IMR-90 (cell line): ENCODE measurements around the gene MUC5B. TPM values are rescaled to one million over a fixed set of nuclear protein-coding genes. Genes with fewer than 3 reads are reported as not detected.

Source experiments
- ATAC-seq: fragments of 200-7000 bp; cut with Tn5 transposase; 2 replicates; pipeline ENCODE4 v1.9.1; 2020; ENCODE audit warnings: low read depth, mild to moderate bottlenecking, moderate library complexity
- BruUV-seq: library from RNA; stranded (reverse); fragments of 400-500 nt; replicated peaks from 2 replicates; lab custom pipeline; 2021; lab: Mats Ljungman, UMichigan
- CTCF ChIA-PET: fragments of 300-600 bp; formaldehyde crosslinking; extraction: SDS; loops from one replicate; lab custom pipeline; 2021; ENCODE audit warnings: antibody characterized with exemption; lab: Yijun Ruan, JAX
- POLR2A ChIA-PET: fragments of 300-600 bp; sonication (Branson Sonifier 250); formaldehyde crosslinking; loops from one replicate; lab custom pipeline; 2022; ENCODE audit warnings: antibody characterized with exemption; ENCODE audit not compliant: unreplicated experiment; lab: Charles Lee
- DNase-seq: peaks from one replicate; pipeline ENCODE4 v3.0.0; 2013
- H2AFZ ChIP-seq: replicated peaks from 2 replicates; pipeline ENCODE3; 2013; ENCODE audit warnings: low read length, mild to moderate bottlenecking; ENCODE audit not compliant: poor library complexity
- H2AK5ac ChIP-seq: 2 replicates; pipeline ENCODE4 v1.6.1; 2013; ENCODE audit warnings: low read depth, low read length, inconsistent platforms
- H2AK9ac ChIP-seq: replicated peaks from 2 replicates; pipeline ENCODE3; 2013; ENCODE audit warnings: mild to moderate bottlenecking, low read depth, low read length, moderate library complexity; ENCODE audit not compliant: poor library complexity
- H2BK120ac ChIP-seq: 2 replicates; pipeline ENCODE4 v1.6.1; 2013; ENCODE audit warnings: low read depth, low read length, inconsistent platforms
- H2BK15ac ChIP-seq: 3 replicates; pipeline ENCODE4 v1.6.1; 2013; ENCODE audit warnings: low read depth, low read length, inconsistent platforms
- H2BK20ac ChIP-seq: 2 replicates; pipeline ENCODE4 v1.6.1; 2013; ENCODE audit warnings: low read depth, mild to moderate bottlenecking, inconsistent platforms, low read length, moderate library complexity
- H2BK5ac ChIP-seq: 2 replicates; pipeline ENCODE4 v1.6.1; 2013; ENCODE audit warnings: mild to moderate bottlenecking, low read depth, low read length, inconsistent platforms; ENCODE audit not compliant: poor library complexity, severe bottlenecking
- H3K14ac ChIP-seq: replicated peaks from 2 replicates; pipeline ENCODE4 v1.6.1; 2013; ENCODE audit warnings: low read depth, low read length, inconsistent platforms
- H3K18ac ChIP-seq: 2 replicates; pipeline ENCODE4 v1.6.1; 2013; ENCODE audit warnings: low read depth, low read length, control low read depth
- H3K23ac ChIP-seq: 2 replicates; pipeline ENCODE4 v1.6.1; 2013; ENCODE audit warnings: low read depth, low read length, inconsistent platforms
- H3K27ac ChIP-seq: 2 replicates; pipeline ENCODE4 v1.5.1; 2013; ENCODE audit warnings: mild to moderate bottlenecking, control low read depth, low read length; ENCODE audit not compliant: insufficient read depth
- H3K27me3 ChIP-seq: 2 replicates; pipeline ENCODE4 v1.6.1; 2013; ENCODE audit warnings: low read length; ENCODE audit not compliant: control insufficient read depth, insufficient read depth
- H3K36me3 ChIP-seq: 2 replicates; pipeline ENCODE4 v1.6.1; 2013; ENCODE audit warnings: low read length, mixed read lengths; ENCODE audit not compliant: control insufficient read depth, insufficient read depth
- H3K4ac ChIP-seq: 2 replicates; pipeline ENCODE4 v1.6.1; 2013; ENCODE audit warnings: low read depth, low read length, inconsistent platforms
- H3K4me1 ChIP-seq: 2 replicates; pipeline ENCODE4 v1.6.1; 2013; ENCODE audit warnings: low read length, mixed read lengths; ENCODE audit not compliant: control insufficient read depth, insufficient read depth
- H3K4me2 ChIP-seq: 2 replicates; pipeline ENCODE4 v1.6.1; 2013; ENCODE audit warnings: low read depth, mild to moderate bottlenecking, control low read depth, low read length, moderate library complexity
- H3K4me3 ChIP-seq: 2 replicates; pipeline ENCODE4 v1.5.1; 2013; ENCODE audit warnings: low read depth, mild to moderate bottlenecking, control low read depth, low read length, moderate library complexity; ENCODE audit not compliant: insufficient read depth
- H3K56ac ChIP-seq: 2 replicates; pipeline ENCODE4 v1.6.1; 2013; ENCODE audit warnings: low read length, inconsistent platforms; ENCODE audit not compliant: insufficient read depth; ENCODE audit errors: extremely low read depth
- H3K79me1 ChIP-seq, 2 experiments: 2 replicates each; pipeline ENCODE4 v1.6.1; 2013; ENCODE audit warnings: low read length in 2 of 2, inconsistent platforms in 1 of 2, low read depth in 1 of 2
- H3K9ac ChIP-seq: 2 replicates; pipeline ENCODE4 v1.6.1; 2013; ENCODE audit warnings: low read depth, low read length, control low read depth
- H3K9me1 ChIP-seq: 2 replicates; pipeline ENCODE4 v1.6.1; 2013; ENCODE audit warnings: low read length, inconsistent platforms; ENCODE audit not compliant: insufficient read depth
- H3K9me3 ChIP-seq: 2 replicates; pipeline ENCODE4 v1.6.1; 2013; ENCODE audit warnings: low read length; ENCODE audit not compliant: control insufficient read depth, insufficient read depth
- H4K20me1 ChIP-seq: 2 replicates; pipeline ENCODE4 v1.6.1; 2013; ENCODE audit warnings: low read length, inconsistent platforms; ENCODE audit not compliant: insufficient read depth
- H4K5ac ChIP-seq: 2 replicates; pipeline ENCODE4 v1.6.1; 2013; ENCODE audit warnings: mild to moderate bottlenecking, low read depth, low read length, control low read depth
- H4K8ac ChIP-seq, 2 experiments: 2 replicates each; pipeline ENCODE4 v1.6.1; 2013; ENCODE audit warnings: low read depth in 2 of 2, low read length in 2 of 2, control low read depth in 1 of 2, inconsistent platforms in 1 of 2
- H4K91ac ChIP-seq: 2 replicates; pipeline ENCODE4 v1.6.1; 2013; ENCODE audit warnings: low read depth, low read length, inconsistent platforms; ENCODE audit not compliant: insufficient read depth
- BHLHE40 ChIP-seq: fragments of 150-350 bp; IDR thresholded peaks from 2 replicates; pipeline ENCODE4 v1.6.1; 2016; ENCODE audit warnings: mild to moderate bottlenecking, low read depth, low read length
- CEBPB ChIP-seq: IDR thresholded peaks from 2 replicates; pipeline ENCODE4 v1.6.1; 2012; ENCODE audit warnings: low read depth, low read length, improper control_type of control experiment
- CHD1 ChIP-seq: IDR thresholded peaks from 2 replicates; pipeline ENCODE4 v1.6.1; 2012; ENCODE audit warnings: low read depth, low read length, improper control_type of control experiment
- FOS ChIP-seq: fragments of 150-350 bp; IDR thresholded peaks from 2 replicates; pipeline ENCODE4 v1.6.1; 2016; ENCODE audit warnings: low read depth, low read length
- MAFK ChIP-seq: IDR thresholded peaks from 2 replicates; pipeline ENCODE4 v1.6.1; 2012; ENCODE audit warnings: low read depth, low read length, improper control_type of control experiment
- MAZ ChIP-seq: IDR thresholded peaks from 2 replicates; pipeline ENCODE4 v1.6.1; 2012; ENCODE audit warnings: low read depth, mild to moderate bottlenecking, low read length, improper control_type of control experiment, moderate library complexity, borderline replicate concordance
- MXI1 ChIP-seq: IDR thresholded peaks from 2 replicates; pipeline ENCODE4 v1.6.1; 2012; ENCODE audit warnings: low read depth, mild to moderate bottlenecking, low read length, moderate library complexity, borderline replicate concordance
- NFE2L2 ChIP-seq: fragments of 150-350 bp; IDR thresholded peaks from 2 replicates; pipeline ENCODE4 v1.6.1; 2016; ENCODE audit warnings: low read depth, mild to moderate bottlenecking, low read length
- POLR2A ChIP-seq: IDR thresholded peaks from 2 replicates; pipeline ENCODE4 v1.6.1; 2012; ENCODE audit warnings: mild to moderate bottlenecking, low read depth, low read length
- RCOR1 ChIP-seq: IDR thresholded peaks from 2 replicates; pipeline ENCODE4 v1.6.1; 2012; ENCODE audit warnings: mild to moderate bottlenecking, low read length, improper control_type of control experiment; ENCODE audit not compliant: insufficient replicate concordance
- RFX5 ChIP-seq: IDR thresholded peaks from 2 replicates; pipeline ENCODE4 v1.8.0; 2012; ENCODE audit warnings: low read depth, mild to moderate bottlenecking, low read length, moderate library complexity
- SMC3 ChIP-seq: fragments of 150-350 bp; IDR thresholded peaks from 2 replicates; pipeline ENCODE4 v1.6.1; 2016; ENCODE audit warnings: low read depth, mild to moderate bottlenecking, antibody characterized with exemption, low read length, moderate library complexity
- WGBS, 2 experiments: methylation state at CpG; one replicate each; pipeline versions ENCODE4 v1.1.5 to v1.1.7; 2013; ENCODE audit warnings: missing lambda C conversion rate in 2 of 2; ENCODE audit not compliant: insufficient read length in 1 of 2; ENCODE audit errors: extremely low coverage in 2 of 2; 5-methylcytosine and 5-hydroxymethylcytosine counted together
- dilution Hi-C: fragments of 300-500 bp; cut with HindIII; formaldehyde crosslinking; loops from one replicate; pipeline ENCODE4 v1.14.3; 2018; ENCODE audit warnings: low sequenced_read_pairs; ENCODE audit not compliant: unreplicated experiment
- in situ Hi-C: fragments of 300-500 bp; cut with MboI; formaldehyde crosslinking; loops from 3 replicates; pipeline ENCODE4 v1.14.3; 2019; ENCODE audit warnings: low sequenced_read_pairs, inconsistent platforms, mixed read lengths
- intact Hi-C: fragments of 100-400 bp; cut with micrococcal nuclease; formaldehyde crosslinking; loops from 2 replicates; pipeline ENCODE4 v1.10.0; 2022
- polyA plus RNA-seq, 3 experiments: library from polyadenylated mRNA; depleted of rRNA; stranded (reverse); fragments of >200 nt; gene quantifications; 2 replicates each; pipeline ENCODE4 v1.2.3, GENCODE V29; 2012; ENCODE audit warnings: low replicate concordance in 1 of 3
- total RNA-seq: library from RNA; depleted of rRNA; stranded (reverse); fragments of >200 nt; gene quantifications from 2 replicates; pipeline ENCODE4 v1.2.3, GENCODE V29; 2012
- TF ChIP-seq, protein P1 (sequence below): conservative IDR thresholded peaks from 2 replicates; pipeline ENCODE4 v1.5.1; 2012; ENCODE audit warnings: mild to moderate bottlenecking, low read depth, low read length, improper control_type of control experiment

Gene MUC5B
- total and polyA plus RNA-seq, 2 of the 4 experiments (the other 2 are of a cell fraction), result not detected

DNA sequence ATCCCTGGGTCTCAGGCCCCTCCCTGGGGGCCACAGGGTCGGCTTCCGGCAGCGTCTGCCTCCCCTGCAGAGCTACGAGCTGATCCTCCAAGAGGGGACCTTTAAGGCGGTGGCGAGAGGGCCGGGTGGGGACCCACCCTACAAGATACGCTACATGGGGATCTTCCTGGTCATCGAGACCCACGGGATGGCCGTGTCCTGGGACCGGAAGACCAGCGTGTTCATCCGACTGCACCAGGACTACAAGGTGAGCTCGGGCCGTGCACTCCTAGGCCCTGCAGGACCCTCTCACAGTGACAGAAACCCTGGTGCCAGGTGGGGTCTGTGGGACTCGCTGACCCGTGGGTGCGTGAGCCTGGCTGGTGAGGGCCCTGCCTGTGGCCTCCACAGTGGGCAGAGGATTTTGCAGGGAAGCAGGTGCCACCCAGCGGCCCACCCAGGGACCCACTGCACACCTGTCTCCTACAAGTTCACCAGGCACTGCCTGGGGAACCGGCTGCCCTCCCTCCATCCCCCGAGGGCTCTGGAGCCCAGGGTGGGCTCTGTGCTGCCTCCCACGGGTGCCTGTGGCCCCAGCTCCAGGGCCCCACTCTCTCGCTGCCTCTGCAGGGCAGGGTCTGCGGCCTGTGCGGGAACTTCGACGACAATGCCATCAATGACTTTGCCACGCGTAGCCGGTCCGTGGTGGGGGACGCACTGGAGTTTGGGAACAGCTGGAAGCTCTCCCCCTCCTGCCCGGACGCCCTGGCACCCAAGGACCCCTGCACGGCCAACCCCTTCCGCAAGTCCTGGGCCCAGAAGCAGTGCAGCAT is 13.7 kb downstream of the MUC5B start:
- no peak overlapping the region for H3K9ac ChIP-seq
- H3K36me3 ChIP-seq, result no peaks in the 10 kb centered on the region
- no peak overlapping the region for H4K91ac ChIP-seq
- no peak overlapping the region for H2BK5ac ChIP-seq
- TF ChIP-seq MAFK (no peak), RCOR1 (no peak), NFE2L2 (no peak), CHD1 (no peak), MAZ (no peak), BHLHE40 (no peak), SMC3 (no peak), RFX5 (no peak), CEBPB (no peak), FOS (no peak), MXI1 (no peak), POLR2A (no peak)
- TF ChIP-seq, protein P1, sequence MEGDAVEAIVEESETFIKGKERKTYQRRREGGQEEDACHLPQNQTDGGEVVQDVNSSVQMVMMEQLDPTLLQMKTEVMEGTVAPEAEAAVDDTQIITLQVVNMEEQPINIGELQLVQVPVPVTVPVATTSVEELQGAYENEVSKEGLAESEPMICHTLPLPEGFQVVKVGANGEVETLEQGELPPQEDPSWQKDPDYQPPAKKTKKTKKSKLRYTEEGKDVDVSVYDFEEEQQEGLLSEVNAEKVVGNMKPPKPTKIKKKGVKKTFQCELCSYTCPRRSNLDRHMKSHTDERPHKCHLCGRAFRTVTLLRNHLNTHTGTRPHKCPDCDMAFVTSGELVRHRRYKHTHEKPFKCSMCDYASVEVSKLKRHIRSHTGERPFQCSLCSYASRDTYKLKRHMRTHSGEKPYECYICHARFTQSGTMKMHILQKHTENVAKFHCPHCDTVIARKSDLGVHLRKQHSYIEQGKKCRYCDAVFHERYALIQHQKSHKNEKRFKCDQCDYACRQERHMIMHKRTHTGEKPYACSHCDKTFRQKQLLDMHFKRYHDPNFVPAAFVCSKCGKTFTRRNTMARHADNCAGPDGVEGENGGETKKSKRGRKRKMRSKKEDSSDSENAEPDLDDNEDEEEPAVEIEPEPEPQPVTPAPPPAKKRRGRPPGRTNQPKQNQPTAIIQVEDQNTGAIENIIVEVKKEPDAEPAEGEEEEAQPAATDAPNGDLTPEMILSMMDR, result no peak
- H4K5ac ChIP-seq, result no peak overlapping the region
- DNase-seq (no peak), ATAC-seq (no peak)
- POLR2A ChIA-PET, result no interaction called here
- H2BK20ac ChIP-seq, result no peak overlapping the region
- 76% methylated on average over 34 of the region's 37 CpGs; no CpG with 5 or more reads in 1 of the 2 experiments for WGBS, 2 experiments
- no peak overlapping the region for H4K8ac ChIP-seq
- H3K9me1 ChIP-seq, result no peaks in the 10 kb centered on the region
- H3K27me3 ChIP-seq, result no peaks in the 10 kb centered on the region; the same call in 1 of the 2 replicates
- H2AFZ ChIP-seq, result no peak overlapping the region
- no peak overlapping the region for H2BK120ac ChIP-seq
- H3K4me1 ChIP-seq, result no peaks in the 10 kb centered on the region
- H3K56ac ChIP-seq, result no peak overlapping the region
- no TSS peak for BruUV-seq
- no peak overlapping the region for H3K4me2 ChIP-seq
- CTCF ChIA-PET, result no interaction called here
- H3K79me1 ChIP-seq, result no peaks in the 10 kb centered on the region
- no peak overlapping the region for H2AK9ac ChIP-seq
- in situ Hi-C loops, result no loop called here
- H3K4ac ChIP-seq, result no peak overlapping the region
- H3K18ac ChIP-seq, result no peak overlapping the region
- no peak overlapping the region for H3K4me3 ChIP-seq
- no peak overlapping the region for H3K23ac ChIP-seq
- H3K14ac ChIP-seq, result no peak overlapping the region
- no peak overlapping the region for H2BK15ac ChIP-seq
- peaks cover 11% of the 10 kb centered on the region; the same call in 1 of the 2 replicates for H3K9me3 ChIP-seq
- dilution Hi-C loops, result no loop called here
- intact Hi-C loops, result no loop called here
- no peak overlapping the region for H3K27ac ChIP-seq
- no peaks in the 10 kb centered on the region; the same call in 1 of the 2 replicates for H4K20me1 ChIP-seq
- no peak overlapping the region for H2AK5ac ChIP-seq
